CD4-positive, alpha-beta T cell treated with Interleukin-12 subunit alpha and Interleukin-12 subunit beta, for 1 hour (primary cell): ENCODE measurements around the gene GRM8.

Experiments used
- DNase-seq: peaks from one replicate; pipeline ENCODE4 v3.0.0-alpha.2; 2020

Gene GRM8

GRCh38 chr7:126411032-126411820 is 841.5 kb downstream of the GRM8 start:
- no peak for DNase-seq

- no peak for DNase-seq
These were observed 849.7 kb downstream of the GRM8 start for GRCh38 chr7:126403040-126403439.

DNA sequence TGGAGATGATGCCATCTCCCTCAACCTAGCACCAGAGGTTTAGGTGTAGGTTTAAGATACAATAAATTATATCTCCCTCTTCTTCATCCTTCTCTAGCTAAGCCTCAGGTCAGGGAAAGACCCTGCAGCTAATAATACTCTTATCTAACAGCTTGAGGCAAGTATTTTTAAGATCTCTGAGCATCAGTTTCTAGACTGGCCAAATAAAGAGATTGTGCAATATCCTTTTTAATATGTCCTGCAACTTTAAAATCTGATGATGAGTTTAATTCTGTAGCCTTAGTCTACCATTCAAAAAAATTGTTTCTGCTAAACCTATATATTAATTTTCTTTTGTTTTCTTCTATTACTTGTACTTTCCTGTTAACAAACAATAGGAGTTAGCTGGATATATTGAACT is 850.8 kb downstream of the GRM8 start:
- DNase-seq, result no peak

DNA sequence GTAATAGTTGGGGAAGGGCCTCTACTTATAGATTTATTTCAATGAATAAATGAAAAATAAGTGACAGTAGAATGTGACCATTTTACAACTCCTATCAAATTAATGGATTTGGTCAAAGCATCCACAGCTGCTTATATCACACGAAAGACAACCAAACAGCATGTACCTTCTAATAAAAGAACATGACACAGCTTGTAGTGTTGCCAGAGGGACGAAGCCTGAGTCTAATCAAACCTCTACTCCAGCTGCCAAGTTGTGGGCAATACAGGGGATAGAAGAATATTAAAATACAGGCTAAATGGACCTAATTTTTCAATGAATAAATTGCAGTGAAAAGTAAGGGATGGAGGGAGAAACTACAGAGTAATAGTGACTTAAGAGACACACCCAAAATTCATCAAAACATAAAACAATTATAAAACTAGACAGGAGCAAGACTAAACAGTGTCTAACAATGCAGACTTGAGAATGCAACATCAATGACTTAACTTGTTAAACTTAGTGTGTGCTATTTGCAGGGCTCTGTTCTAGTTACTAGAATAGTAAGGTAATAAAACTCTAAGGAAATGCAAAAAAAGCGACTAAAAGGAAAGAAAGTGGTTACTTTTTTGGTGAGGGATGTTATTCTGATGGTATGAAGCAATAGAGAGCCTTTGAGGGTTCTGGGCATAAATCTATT is 853.8 kb downstream of the GRM8 start:
- no peak for DNase-seq

DNA sequence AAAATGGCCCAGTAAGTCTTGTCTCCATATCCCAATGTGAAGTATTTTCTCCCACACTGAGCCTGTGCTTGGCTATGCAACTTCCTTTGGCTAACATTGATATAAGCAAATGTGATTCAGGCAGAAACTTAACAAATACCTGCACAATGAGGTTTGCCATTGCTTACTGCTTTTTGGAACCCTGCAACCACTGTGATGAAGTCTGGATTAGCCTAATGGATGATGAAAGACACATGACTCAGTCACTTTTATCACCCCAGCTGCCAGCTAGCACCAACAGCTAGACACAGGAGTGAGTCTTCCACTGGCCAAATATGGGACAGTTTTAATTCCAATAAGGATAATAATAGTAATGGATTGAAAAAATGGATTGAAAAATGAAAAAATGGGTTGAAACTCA is 854.5 kb downstream of the GRM8 start:
- no peak for DNase-seq

DNA sequence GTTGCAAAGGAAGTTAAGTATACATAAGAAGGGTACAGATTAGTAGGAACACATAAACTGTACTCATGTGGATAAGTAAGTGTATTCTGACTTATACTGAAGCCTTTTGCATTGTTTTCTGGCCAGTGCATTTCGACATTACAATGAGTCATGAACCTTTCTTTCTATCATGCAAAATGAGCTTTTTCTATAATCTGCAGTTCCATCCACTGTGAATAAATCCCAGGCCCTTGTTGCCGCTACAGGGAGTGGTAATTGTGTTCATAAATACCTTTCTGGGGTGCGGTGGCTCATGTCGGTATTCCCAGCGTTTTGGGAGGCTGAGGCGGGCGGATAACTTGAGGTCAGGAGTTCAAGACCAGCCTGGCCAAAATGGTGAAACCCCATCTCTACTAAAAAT is 858.3 kb downstream of the GRM8 start:
- DNase-seq, result no peak
